ENCODE results near the gene RSPH9.

The RSPH9 gene

GRCh38 chr6:43668151-43669028 lies 23.6 kb downstream of the RSPH9 start:
- DNase-seq (ENCODE audit: low read depth in 2 of 2), result peak; percentile 20 to 58

DNA sequence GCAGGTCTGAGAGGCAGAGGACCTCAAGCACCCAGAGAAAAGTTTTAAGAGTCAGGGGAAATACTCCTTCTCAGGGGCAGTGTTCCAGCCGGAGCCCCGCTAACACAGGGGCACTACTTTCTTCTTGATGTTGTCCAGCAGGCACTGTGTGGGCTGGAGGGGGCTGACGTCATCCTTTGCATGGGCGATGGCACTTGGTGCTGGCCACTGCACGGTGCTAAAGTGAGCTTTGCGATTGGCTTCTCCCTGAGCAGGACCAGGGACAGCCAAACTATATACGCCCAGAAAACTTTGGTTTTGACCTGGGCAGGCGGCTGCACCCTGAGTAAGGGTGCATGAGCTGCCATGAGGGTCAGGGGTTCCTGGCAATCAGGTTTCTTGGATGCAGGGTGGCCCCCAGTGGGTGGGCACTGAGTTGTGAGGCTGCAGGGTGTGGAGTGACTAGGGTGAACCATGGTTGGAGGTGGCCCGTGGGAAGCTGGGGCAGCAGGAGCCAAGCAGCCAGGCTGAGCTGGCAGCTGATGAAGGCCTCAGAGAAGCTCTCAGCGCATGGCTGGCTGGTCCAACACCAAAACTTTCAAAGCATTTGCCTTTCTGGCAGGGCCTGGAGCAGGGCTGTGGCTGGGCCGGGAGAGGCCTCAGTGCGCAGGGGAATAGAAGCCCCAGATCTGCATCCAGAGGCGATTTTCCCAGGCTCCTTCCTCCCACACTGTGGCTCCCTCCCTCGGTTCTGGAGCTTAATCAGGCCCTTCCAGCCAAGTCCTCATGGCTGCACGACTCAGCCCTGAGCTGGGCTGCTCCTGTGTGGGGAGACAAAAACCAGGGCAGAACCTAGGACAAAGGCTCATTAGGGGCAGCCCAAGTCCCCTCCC lies 24.4 kb downstream of the RSPH9 start:
- no peak for DNase-seq (ENCODE audit: low read depth in 2 of 2)

- no peak for DNase-seq (ENCODE audit: low read depth in 2 of 2)
Measured at GRCh38 chr6:43669922-43670622, 25.2 kb downstream of the RSPH9 start.

DNA sequence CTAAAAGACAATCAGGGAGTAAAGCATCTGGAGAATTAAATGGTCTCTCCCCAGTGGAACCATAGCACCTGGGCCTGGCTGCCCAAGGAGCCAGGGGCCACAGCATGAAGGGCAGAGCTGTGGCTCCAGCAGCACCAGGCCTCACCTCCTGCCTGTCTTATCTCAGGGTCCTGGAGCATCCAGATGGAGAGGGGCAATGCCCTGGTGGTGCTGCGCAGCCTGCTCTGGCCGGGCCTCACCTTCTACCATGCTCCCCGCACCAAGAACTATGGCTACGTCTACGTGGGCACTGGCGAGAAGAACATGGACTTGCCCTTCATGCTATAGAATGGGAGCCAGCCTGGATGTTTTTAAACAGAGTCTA lies 25.8 kb downstream of the RSPH9 start:
- no peak for DNase-seq (ENCODE audit: low read depth in 2 of 2)

DNA sequence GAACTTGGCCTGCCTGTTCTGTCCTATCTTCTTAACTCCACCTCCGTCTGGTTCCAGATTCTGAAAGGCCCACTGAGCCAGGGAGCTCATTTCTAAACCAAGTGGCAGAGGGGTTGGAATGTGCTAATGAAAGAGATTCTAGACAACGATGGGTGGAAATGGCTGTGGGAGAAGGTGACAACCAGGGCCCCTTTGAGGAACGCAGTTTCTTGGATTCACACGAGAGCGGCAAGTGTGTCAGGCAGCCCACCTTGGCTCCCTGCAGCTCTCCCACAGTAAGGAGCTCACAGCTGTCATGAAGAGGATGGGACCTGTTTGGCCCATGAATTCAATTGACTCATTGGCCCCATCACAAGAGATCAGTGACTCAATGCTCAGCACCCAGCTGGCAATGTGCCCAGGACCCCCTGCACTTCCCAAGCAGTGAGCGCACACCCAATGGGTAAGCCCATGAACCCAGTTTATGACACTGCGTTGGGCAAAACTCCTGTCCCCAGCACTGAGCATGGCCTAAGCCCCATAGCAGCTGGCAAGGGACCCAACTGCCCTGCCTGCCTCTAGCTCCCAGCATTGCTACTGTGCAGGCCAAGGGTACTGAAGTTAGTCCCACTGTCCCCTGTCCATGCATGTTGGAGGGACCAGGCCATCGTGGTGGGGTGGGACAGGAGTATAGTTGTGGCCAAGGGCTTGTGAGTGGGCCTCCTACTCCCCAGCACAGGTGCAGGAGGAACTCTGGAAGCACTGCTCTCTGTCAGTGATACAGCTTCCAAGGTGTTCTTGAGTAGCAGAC lies 26.4 kb downstream of the RSPH9 start:
- no peak for DNase-seq (ENCODE audit: low read depth in 2 of 2)

DNA sequence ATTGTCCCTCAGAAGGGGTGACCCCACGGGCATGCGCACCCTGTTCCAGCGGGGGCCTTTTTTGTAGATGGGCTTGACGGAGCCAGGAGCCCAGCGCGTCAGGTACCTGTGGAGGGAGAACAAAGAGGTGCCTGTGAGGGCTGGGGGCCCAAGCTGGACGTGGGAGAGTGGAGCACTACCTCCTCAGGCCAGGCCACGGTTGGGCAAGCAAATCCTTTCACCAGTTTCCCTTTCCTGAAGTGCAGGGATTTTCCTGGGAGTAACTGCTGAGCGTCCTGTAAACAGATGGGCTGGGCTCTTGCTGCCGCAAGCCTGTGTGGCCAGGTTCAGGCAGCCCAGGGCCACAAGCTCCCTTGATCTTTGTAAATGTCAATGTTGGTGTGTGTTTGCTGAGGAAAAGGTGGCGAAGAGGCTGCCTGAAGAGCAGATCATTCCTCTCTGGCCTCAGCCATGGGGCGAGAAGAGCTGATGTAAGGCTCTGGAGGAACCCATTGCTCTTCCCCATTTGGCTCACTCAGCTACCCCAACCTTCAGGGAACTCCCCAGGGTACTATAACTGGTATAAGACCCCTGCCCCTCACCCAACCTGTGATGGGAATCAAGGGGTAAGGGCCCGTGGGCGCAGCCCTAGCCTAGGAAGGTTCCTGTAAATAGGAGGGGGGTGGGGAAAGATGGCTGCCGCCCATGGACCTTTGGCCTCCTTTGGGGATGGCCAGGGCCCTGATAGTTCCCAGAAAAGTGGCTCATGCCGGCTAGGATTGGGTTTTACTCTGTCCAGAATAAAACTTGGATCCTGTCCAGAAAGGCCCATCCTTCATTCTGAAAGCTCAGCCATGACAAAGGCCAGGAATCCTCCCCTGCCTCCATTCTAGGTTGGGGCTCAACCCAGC lies 27.2 kb downstream of the RSPH9 start:
- no peak for DNase-seq (ENCODE audit: low read depth in 2 of 2)

DNA sequence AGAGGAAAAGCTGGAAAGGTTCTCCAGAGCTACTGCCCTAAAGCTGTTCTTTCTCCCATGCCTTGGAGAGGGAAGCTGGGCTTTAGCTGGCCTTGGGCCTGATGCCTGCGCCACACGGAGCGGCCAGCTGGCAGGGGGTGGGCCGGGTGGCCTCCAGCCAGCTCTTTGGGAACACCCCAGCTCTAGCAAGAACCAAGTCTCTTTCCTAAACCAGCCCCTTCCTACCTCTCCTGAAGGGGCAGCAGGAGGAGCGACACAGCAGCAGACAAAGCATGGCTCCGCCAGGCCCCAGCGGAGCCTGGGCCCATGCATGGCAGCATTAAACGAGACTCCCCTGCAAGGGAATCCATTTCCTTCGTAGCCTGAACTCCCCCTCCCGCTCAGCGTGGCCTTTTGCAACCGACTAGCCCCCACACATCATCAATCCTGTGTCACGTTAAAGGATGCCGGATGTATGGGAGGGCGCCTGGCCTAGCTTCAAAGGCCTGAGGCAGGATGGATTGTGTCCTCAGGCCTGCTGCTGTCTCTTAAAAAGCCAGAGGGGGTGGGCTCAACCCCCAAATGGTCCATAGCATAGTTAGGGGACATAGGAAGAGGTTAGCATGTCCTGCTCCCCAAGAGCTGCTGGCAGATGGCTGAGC lies 28.7 kb downstream of the RSPH9 start:
- DNase-seq (ENCODE audit: low read depth in 2 of 2), result no peak

DNA sequence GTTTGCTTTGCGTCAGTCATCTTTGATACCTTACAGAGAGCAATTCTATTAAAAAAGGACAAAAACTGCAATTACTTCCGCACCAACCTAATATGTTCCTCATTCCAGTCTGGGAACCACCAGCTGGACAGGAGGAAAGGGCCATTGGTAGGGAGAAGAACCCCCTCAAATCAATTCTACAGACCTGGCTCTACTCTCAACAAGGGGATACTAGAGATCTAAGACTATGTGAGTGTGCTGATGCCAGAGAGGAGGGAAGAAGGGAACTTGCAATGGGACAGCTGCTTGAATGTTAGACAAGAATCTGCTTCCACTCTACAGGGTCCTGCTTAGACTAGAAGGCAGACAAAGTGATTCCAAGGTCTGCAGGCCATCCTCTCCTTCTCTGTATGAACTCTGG lies 29.5 kb downstream of the RSPH9 start:
- DNase-seq (ENCODE audit: low read depth in 2 of 2), result no peak

DNA sequence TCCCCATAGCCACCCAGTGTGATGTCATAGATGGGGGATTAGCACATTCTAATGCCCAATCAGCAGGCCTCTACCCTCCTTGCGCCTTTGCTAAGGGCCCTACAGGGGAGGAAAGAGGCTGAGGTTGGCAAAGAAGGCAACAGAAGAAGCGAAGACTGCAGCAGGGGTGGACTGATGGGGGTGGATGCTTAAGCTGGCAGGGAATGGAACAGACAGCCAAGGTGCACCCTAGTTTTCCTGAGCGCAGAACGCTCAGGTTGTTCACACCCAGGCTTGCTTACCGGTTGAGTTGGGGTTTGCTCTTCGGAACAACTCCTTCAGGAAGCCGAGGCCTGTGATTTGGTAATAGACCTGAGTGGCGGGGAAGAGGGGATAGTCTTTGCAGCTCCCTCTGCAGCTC lies 30.1 kb downstream of the RSPH9 start:
- DNase-seq (ENCODE audit: low read depth in 2 of 2), result no peak

- DNase-seq (ENCODE audit: low read depth in 2 of 2), result no peak
Measured at GRCh38 chr6:43676962-43677606, 32.2 kb downstream of the RSPH9 start.

DNA sequence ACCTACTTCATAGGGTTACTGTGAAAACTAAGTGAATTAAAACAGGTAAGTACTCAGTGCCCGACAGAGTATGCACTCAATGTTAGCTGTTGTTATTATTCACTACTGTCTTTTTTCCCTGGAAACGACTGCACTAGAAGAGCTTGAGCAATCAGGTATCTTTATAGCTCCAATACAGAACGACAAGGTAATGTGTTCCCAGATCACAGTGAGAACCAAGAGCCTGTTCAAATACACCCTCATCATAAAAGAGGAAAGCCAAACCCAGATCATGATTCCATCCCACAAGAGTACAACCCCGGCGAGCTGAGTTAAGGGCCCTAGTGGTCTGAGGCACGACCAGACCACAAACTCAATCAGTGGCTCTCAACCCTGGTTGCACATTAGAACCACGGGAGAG lies 32.9 kb downstream of the RSPH9 start:
- no peak for DNase-seq (ENCODE audit: low read depth in 2 of 2)

DNA sequence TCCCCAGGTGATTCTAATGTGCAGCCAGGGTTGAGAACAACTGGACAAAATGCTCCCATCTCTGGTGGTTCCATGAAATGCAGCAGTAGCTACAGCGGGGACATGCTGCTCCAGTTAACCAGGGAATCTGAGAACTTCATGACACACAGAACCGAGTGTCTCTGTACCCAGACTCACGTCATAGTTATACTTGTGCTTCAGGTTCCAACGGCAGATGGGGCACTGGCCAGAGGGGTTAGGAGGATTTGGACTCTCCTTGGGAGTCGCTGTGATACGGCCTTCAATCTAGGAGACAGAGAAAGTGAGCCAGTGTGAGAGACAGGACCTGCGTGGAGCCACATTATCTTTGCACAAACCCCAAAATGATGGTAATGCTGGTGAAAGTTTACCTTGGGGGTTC lies 33.5 kb downstream of the RSPH9 start:
- DNase-seq (ENCODE audit: low read depth in 2 of 2), result no peak

DNA sequence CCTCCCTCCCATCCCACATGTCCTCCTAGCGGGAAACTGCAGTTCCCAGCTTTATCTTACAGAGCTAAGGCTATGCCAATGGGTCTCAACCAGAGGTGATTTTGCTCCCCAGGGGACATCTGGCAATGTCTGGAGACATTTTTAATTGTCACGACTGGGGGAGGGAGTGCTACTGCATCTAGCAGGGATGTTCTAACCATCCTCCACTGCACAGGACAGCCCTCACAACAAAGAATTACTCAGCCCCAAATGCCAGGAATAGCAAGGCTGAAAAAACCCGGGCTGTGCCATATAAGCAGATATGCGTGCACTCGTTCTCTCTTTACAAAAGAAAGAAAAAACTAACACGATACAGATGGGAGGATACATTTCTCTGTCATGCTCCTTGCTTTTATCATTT lies 34.2 kb downstream of the RSPH9 start:
- DNase-seq (ENCODE audit: low read depth in 2 of 2), result no peak

DNA sequence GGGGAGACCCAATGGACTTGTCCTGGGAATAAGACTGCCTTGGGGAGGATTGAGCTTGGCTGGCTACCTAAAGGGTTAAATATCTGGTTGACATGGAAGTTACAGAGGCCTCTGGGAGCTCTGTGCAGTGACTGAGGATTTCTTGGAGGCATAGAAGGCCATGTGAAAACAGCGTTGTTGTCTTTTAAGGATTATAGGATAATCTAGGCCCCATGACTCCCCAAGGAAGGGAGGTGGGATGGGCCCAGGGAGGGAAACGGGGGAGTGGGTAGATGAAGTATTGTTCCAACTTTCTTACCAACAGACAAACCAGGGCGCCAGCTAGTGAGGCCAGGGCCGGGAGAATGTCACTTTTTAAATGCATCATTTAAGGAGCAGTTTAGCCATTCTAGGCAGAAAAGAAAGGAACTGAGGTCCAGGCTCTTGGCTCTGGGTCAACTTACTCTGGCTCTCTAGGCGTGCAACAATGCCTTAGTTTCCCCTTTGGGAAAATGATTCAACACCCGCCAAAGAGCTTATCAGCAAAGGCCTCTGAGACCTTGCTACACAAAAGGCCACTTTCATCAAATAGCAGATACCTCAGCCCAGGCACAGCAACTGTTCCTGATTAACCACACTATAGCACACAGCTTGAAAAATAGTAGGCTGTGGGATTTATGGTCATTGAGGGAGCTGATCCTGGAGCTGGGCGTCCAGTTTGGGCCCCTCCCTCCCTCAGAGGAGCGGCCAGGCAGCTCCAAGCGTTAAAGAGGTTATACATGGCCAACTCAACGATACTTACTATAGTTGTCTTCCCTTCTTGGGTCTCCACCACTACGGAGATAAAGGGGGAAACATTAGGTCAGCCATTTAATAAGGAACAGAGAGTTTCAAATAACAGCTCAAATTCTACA lies 35.7 kb downstream of the RSPH9 start:
- DNase-seq (ENCODE audit: low read depth in 2 of 2), result no peak

DNA sequence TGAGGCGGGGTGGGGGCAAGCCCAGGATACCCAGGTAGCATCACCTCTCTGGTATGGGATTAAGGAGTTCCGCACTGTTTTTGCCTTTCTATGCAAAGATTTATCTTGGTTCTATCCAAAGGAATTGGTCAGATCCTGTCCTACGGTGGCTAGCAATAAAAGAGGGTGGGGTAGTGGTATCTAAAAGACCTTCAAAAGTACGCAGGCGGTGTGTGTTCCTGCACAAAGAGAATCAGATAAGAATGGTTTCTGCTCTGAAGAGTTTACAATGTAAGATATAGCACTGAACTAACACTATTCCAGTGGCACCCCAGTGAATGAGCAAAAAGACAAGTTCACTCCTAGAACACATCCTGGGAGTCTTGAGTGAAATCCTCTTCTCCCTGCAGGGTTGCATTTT lies 36.5 kb downstream of the RSPH9 start:
- no peak for DNase-seq (ENCODE audit: low read depth in 2 of 2)

DNA sequence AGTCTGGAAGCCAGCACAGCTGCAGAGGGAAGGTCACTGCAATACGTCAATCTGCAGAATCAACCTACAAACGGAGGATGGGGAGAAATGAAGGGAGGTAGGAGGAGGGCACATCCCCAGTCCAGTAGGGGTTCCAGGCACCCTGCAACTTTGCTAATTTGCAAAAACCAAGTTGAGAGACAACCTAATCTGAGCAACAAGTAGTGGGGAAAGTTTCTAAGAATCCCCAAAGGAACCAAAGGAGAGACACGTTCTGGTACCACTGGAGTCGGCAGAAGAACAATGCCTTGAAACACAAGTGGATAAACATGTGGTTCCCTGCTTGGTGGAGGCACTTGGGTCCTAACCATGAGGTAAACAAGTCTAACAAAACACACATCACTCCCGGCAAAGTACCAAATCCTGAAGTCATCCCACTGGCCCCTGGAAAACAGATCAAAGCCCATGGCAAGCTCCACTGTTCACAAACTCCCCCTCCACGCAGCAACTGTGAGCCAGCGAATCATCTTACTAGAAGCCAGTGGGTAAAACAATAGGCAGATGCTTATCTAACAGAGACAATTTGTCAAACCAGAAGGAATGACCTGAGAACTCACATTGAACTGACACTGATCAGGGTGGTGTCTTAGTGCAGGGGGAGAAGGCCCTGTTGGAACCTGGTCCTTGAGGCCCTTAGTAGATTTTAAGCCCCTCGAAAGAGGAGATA lies 38.0 kb downstream of the RSPH9 start:
- no peak for DNase-seq (ENCODE audit: low read depth in 2 of 2)

DNA sequence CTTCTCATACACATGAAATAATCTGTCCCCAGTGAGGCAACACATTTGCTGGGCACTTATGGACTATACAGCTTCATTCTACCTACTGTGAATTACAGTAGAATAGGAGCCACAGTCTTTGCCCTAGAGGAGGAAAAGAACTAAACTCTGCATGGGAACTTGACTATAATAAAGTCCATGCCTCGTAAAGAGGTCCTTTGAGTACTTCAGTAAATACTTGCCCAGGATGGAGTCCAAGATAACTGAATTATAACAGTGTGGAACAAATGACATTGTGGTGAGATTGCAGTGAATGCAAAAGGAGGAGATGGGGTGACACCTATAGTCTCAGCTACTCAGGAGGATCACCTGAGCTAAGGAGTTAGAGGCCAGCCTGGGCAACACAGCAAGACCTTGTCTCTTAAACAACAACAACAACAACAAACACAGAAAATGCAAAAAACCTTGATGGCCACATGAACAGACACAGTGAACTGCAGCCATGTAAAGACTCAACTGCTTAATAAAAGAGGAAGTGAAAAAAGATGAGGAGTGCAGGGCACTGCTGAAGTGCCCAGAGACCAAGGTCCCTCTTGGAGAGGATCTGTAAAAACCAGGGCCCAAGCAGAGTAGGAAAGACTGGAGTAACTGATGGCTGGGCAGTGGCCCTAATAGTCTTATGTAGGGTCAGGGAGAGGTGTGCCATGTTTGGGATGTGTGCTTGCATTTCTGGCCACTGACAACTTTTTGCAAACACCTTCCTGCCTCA lies 39.0 kb downstream of the RSPH9 start:
- no peak for DNase-seq (ENCODE audit: low read depth in 2 of 2)

All from activated CD4-positive, alpha-beta T cell treated with anti-CD3 and anti-CD28 coated beads for 24 hours (primary cell).